Liver (tissue), 9 donors: ENCODE data around the gene ADAM19. TPM values are rescaled to one million over a fixed set of nuclear protein-coding genes. Genes with fewer than 3 reads are reported as not detected.

Source experiments
- DNase-seq: peaks from one replicate; pipeline ENCODE4 v3.0.0-alpha.2; 2017; ENCODE audit warnings: low spot score
- H3K27ac ChIP-seq, 2 donors: one replicate each; pipeline ENCODE4 v1.7.0; 2013; ENCODE audit warnings: inconsistent platforms in 2 of 2, low read length in 2 of 2, control low read depth in 1 of 2, low read depth in 1 of 2, mild to moderate bottlenecking in 1 of 2
- H3K27me3 ChIP-seq, 4 donors: one replicate each; pipeline versions ENCODE4 v1.6.1 to v1.7.0; 2013; ENCODE audit warnings: low read length in 3 of 4, inconsistent platforms in 1 of 4, mild to moderate bottlenecking in 1 of 4, moderate library complexity in 1 of 4; ENCODE audit not compliant: control insufficient read depth in 4 of 4, insufficient read depth in 4 of 4
- H3K36me3 ChIP-seq, 4 donors: one replicate each; pipeline versions ENCODE4 v1.6.1 to v1.7.0; 2013; ENCODE audit warnings: low read length in 3 of 4, mild to moderate bottlenecking in 3 of 4, low read depth in 1 of 4, moderate library complexity in 1 of 4; ENCODE audit not compliant: control insufficient read depth in 4 of 4, insufficient read depth in 3 of 4
- H3K4me1 ChIP-seq, 4 donors: one replicate each; pipeline versions ENCODE4 v1.6.1 to v1.7.0; 2013; ENCODE audit warnings: low read length in 3 of 4, mild to moderate bottlenecking in 3 of 4, moderate library complexity in 1 of 4; ENCODE audit not compliant: control insufficient read depth in 4 of 4, insufficient read depth in 4 of 4
- H3K4me3 ChIP-seq, 3 donors: one replicate each; pipeline versions ENCODE4 v1.6.1 to v1.7.0; 2013; ENCODE audit warnings: low read length in 3 of 3, control low read depth in 1 of 3, low read depth in 1 of 3, mild to moderate bottlenecking in 1 of 3
- H3K9ac ChIP-seq, 2 donors: one replicate each; pipeline ENCODE4 v1.7.0; 2013; ENCODE audit warnings: low read length in 2 of 2, mild to moderate bottlenecking in 2 of 2, moderate library complexity in 2 of 2, control low read depth in 1 of 2, low read depth in 1 of 2
- H3K9me3 ChIP-seq, 4 donors: one replicate each; pipeline versions ENCODE4 v1.6.1 to v1.7.0; 2013; ENCODE audit warnings: low read length in 3 of 4; ENCODE audit not compliant: control insufficient read depth in 4 of 4
- CTCF ChIP-seq: fragments of 150-350 bp; IDR thresholded peaks from 2 replicates; pipeline ENCODE4 v1.5.1; 2017; ENCODE audit warnings: improper control_type of control experiment, low read depth, low read length; ENCODE audit not compliant: missing input control
- EGR1 ChIP-seq, 2 donors: IDR thresholded peaks; 2 replicates each; pipeline ENCODE4 v1.6.1; 2016 to 2018; ENCODE audit warnings: antibody characterized with exemption in 2 of 2, low read depth in 2 of 2
- FOXA1 ChIP-seq: IDR thresholded peaks from 2 replicates; pipeline ENCODE4 v1.6.1; 2016; ENCODE audit warnings: antibody characterized with exemption
- FOXA2 ChIP-seq: IDR thresholded peaks from 2 replicates; pipeline ENCODE4 v1.6.1; 2016; ENCODE audit warnings: antibody characterized with exemption
- GABPA ChIP-seq, 2 donors: IDR thresholded peaks in 1 of 2; conservative IDR thresholded peaks in 1 of 2; 2 replicates each; pipeline ENCODE4 v1.6.1; 2016; ENCODE audit warnings: antibody characterized with exemption in 2 of 2, mild to moderate bottlenecking in 1 of 2, moderate library complexity in 1 of 2
- HNF4A ChIP-seq, 2 donors: conservative IDR thresholded peaks; 2 replicates each; pipeline ENCODE4 v1.6.1; 2016; ENCODE audit warnings: antibody characterized with exemption in 2 of 2, mild to moderate bottlenecking in 2 of 2
- HNF4G ChIP-seq: IDR thresholded peaks from 2 replicates; pipeline ENCODE4 v1.6.1; 2016; ENCODE audit warnings: antibody characterized with exemption
- JUND ChIP-seq, 2 donors: IDR thresholded peaks; 2 replicates each; pipeline ENCODE4 v1.6.1; 2016; ENCODE audit warnings: antibody characterized with exemption in 2 of 2
- NR2F2 ChIP-seq: IDR thresholded peaks from 2 replicates; pipeline ENCODE4 v1.6.1; 2016; ENCODE audit warnings: antibody characterized with exemption
- RAD21 ChIP-seq, 2 donors: IDR thresholded peaks; 2 replicates each; pipeline ENCODE4 v1.6.1; 2016; ENCODE audit warnings: antibody characterized with exemption in 2 of 2, mild to moderate bottlenecking in 2 of 2
- RXRA ChIP-seq, 2 donors: IDR thresholded peaks; 2 replicates each; pipeline ENCODE4 v1.6.1; 2017 to 2018; ENCODE audit warnings: antibody characterized with exemption in 2 of 2, mild to moderate bottlenecking in 1 of 2
- SP1 ChIP-seq: IDR thresholded peaks from 2 replicates; pipeline ENCODE4 v1.6.1; 2018; ENCODE audit warnings: antibody characterized with exemption, mild to moderate bottlenecking
- TAF1 ChIP-seq: conservative IDR thresholded peaks from 2 replicates; pipeline ENCODE4 v1.6.1; 2016; ENCODE audit warnings: antibody characterized with exemption, mild to moderate bottlenecking
- YY1 ChIP-seq: IDR thresholded peaks from 2 replicates; pipeline ENCODE4 v1.6.1; 2016; ENCODE audit warnings: antibody characterized with exemption, mild to moderate bottlenecking
- ZBTB33 ChIP-seq: IDR thresholded peaks from 2 replicates; pipeline ENCODE4 v1.6.1; 2016; ENCODE audit warnings: antibody characterized with exemption
- WGBS: extraction: QIAGEN DNeasy Blood & Tissue Kit; methylation state at CpG from one replicate; pipeline ENCODE4 v1.1.7; 2013; 5-methylcytosine and 5-hydroxymethylcytosine counted together
- polyA plus RNA-seq, 2 donors: library from polyadenylated mRNA; stranded (reverse) in 1 of 2; unstranded in 1 of 2; fragments of 200-250 nt in 1 of 2; fragments of >200 nt in 1 of 2; fragmentation: Nextera tagmentation in 1 of 2; extraction: Ambion mirVana in 1 of 2; gene quantifications; one replicate each; pipeline versions ENCODE4 v1.2.1 to v1.2.3, GENCODE V29; 2013 to 2015
- total RNA-seq, 2 donors: library from RNA; depleted of rRNA; stranded (reverse); fragments of >200 nt; gene quantifications; one replicate each; pipeline ENCODE4 v1.2.3, GENCODE V29; 2014
- TF ChIP-seq, protein P1 (sequence below): IDR thresholded peaks from 2 replicates; pipeline ENCODE4 v1.6.1; 2016; ENCODE audit warnings: antibody characterized with exemption
- TF ChIP-seq, protein P2 (sequence below): IDR thresholded peaks from 2 replicates; pipeline ENCODE4 v1.6.1; 2016; ENCODE audit warnings: antibody characterized with exemption
- TF ChIP-seq, protein P3 (sequence below): IDR thresholded peaks from 2 replicates; pipeline ENCODE4 v1.6.1; 2016; ENCODE audit warnings: antibody characterized with exemption, mild to moderate bottlenecking
- donor health status: healthy.
- donor health status: healthy.
- donor health status: healthy.
- donor health status: healthy.
- donor health status: healthy.

The ADAM19 gene
- total and polyA plus RNA-seq, 4 donors = 2.4 to 7.1 (median 2.9) TPM

DNA sequence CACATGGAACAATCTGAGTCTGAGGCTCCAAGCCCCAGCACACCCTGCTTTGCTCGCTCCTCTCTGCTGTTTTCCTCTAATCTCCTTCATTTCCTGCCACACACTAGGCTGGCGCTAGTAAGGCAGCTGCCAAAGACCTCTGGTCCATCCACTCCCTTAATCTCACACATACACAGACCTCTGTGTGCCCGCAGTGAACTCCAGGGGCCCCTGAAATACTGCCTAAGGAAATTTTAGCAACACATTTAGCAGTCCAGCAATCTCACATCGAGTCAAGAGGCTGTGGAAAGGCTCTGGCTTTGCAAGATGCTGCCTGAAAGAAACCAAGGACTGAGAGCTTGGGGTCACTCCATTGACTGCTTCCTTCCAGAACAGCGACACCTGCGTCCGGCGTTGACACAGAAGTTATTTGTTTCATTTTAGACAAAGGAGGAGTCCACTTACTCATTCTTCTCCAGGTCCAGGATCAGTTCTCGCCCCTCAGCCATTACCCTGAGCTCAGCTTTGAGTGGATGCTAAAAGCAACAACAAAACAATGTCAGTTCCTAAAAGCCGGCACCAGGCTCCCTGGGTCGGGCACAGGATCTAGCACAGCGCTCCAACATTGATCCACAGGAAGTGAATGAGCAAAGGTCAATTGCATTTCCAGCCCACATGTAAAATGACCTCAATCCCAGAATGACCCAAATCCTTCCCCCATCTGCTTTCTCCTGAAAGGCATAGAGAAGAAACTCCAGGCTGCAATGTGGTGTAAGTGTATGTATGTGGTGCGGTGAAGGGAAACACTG lies 11.5 kb downstream of the ADAM19 start:
- Histone ChIP-seq H3K27me3 (no peaks in the 10 kb centered on the region), H3K4me3 (peak overlapping the region; percentile 51 to 74 (median 54)), H3K9me3 (no peaks in the 10 kb centered on the region), H3K9ac (peak overlapping the region; percentile 39 to 64), H3K27ac (peak overlapping the region; percentile 81 to 93), H3K36me3 (no peaks in the 10 kb centered on the region), H3K4me1 (peaks cover 15 to 40% (median 25%) of the 10 kb centered on the region in 4 donors)
- peak in 1 of 2 donors; percentile 24 for TF ChIP-seq GABPA (IDR thresholded peaks at IDR 0.05 in 1 of 2, conservative IDR thresholded peaks at IDR 0.05 in 1 of 2)
- peak; percentile 64 for TF ChIP-seq NR2F2
- TF ChIP-seq, protein P1, sequence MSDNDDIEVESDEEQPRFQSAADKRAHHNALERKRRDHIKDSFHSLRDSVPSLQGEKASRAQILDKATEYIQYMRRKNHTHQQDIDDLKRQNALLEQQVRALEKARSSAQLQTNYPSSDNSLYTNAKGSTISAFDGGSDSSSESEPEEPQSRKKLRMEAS = peak; percentile 91
- TF ChIP-seq JUND (IDR thresholded peaks at IDR 0.05) = peak; percentile 29 to 42
- peak; percentile 74 to 88 for TF ChIP-seq RXRA (IDR thresholded peaks at IDR 0.05)
- TF ChIP-seq RAD21 (IDR thresholded peaks at IDR 0.05) = peak; percentile 33 to 58
- TF ChIP-seq, protein P2, sequence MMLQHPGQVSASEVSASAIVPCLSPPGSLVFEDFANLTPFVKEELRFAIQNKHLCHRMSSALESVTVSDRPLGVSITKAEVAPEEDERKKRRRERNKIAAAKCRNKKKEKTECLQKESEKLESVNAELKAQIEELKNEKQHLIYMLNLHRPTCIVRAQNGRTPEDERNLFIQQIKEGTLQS = no peak
- TF ChIP-seq SP1 = peak; percentile 77
- TF ChIP-seq YY1 = peak; percentile 62
- TF ChIP-seq ZBTB33 = no peak
- peak; percentile 40 for TF ChIP-seq HNF4G
- no peak for TF ChIP-seq FOXA1
- no peak for TF ChIP-seq FOXA2
- TF ChIP-seq HNF4A (conservative IDR thresholded peaks at IDR 0.05) = peak; percentile 76 to 90
- peak; percentile 80 for TF ChIP-seq TAF1
- TF ChIP-seq CTCF = peak; percentile 23
- TF ChIP-seq EGR1 (IDR thresholded peaks at IDR 0.05; ENCODE audit: low read depth in 2 of 2) = peak in 1 of 2 donors; percentile 64
- TF ChIP-seq, protein P3, sequence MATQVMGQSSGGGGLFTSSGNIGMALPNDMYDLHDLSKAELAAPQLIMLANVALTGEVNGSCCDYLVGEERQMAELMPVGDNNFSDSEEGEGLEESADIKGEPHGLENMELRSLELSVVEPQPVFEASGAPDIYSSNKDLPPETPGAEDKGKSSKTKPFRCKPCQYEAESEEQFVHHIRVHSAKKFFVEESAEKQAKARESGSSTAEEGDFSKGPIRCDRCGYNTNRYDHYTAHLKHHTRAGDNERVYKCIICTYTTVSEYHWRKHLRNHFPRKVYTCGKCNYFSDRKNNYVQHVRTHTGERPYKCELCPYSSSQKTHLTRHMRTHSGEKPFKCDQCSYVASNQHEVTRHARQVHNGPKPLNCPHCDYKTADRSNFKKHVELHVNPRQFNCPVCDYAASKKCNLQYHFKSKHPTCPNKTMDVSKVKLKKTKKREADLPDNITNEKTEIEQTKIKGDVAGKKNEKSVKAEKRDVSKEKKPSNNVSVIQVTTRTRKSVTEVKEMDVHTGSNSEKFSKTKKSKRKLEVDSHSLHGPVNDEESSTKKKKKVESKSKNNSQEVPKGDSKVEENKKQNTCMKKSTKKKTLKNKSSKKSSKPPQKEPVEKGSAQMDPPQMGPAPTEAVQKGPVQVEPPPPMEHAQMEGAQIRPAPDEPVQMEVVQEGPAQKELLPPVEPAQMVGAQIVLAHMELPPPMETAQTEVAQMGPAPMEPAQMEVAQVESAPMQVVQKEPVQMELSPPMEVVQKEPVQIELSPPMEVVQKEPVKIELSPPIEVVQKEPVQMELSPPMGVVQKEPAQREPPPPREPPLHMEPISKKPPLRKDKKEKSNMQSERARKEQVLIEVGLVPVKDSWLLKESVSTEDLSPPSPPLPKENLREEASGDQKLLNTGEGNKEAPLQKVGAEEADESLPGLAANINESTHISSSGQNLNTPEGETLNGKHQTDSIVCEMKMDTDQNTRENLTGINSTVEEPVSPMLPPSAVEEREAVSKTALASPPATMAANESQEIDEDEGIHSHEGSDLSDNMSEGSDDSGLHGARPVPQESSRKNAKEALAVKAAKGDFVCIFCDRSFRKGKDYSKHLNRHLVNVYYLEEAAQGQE = peak; percentile 24
- peak; percentile 38 for DNase-seq
- WGBS = 19% methylated on average over 13 of the region's 13 CpGs
